GM23338 (cell line): ENCODE results near the gene PAX3. TPM values are rescaled to one million over a fixed set of nuclear protein-coding genes. Genes with fewer than 3 reads are reported as not detected.

Experiments used
- ATAC-seq: fragments of 200-7000 bp; cut with Tn5 transposase; 3 replicates; pipeline ENCODE4 v1.9.1; 2020
- DNase-seq: peaks from one replicate; pipeline ENCODE4 v3.0.0-alpha.2; 2015; ENCODE audit warnings: low spot score
- H2AFZ ChIP-seq: fragments of 200-600 bp; sonication (generic); 2 replicates; pipeline ENCODE4 v1.8.0; 2016; ENCODE audit warnings: antibody characterized with exemption, mild to moderate bottlenecking, moderate library complexity
- H3F3A ChIP-seq: fragments of 200-600 bp; sonication (generic); replicated peaks from 2 replicates; pipeline ENCODE4 v1.8.0; 2017; ENCODE audit warnings: antibody characterized with exemption, mixed run types, low read depth
- H3K27ac ChIP-seq: fragments of 200-600 bp; sonication (generic); 2 replicates; pipeline ENCODE4 v1.6.1; 2016; ENCODE audit warnings: low read depth
- H3K27me3 ChIP-seq: fragments of 200-600 bp; sonication (generic); 2 replicates; pipeline ENCODE4 v1.8.0; 2016; ENCODE audit warnings: mild to moderate bottlenecking, mixed run types, moderate library complexity; ENCODE audit not compliant: insufficient read depth
- H3K36me3 ChIP-seq: fragments of 200-600 bp; sonication (generic); 2 replicates; pipeline ENCODE4 v1.8.0; 2016; ENCODE audit warnings: mild to moderate bottlenecking; ENCODE audit not compliant: insufficient read depth
- H3K4me1 ChIP-seq: fragments of 200-600 bp; sonication (generic); 2 replicates; pipeline ENCODE4 v1.8.0; 2016; ENCODE audit warnings: mild to moderate bottlenecking, moderate library complexity; ENCODE audit not compliant: insufficient read depth
- H3K4me2 ChIP-seq: fragments of 200-600 bp; sonication (generic); 2 replicates; pipeline ENCODE4 v1.7.1; 2017; ENCODE audit warnings: mixed run types
- H3K4me3 ChIP-seq: fragments of 200-600 bp; sonication (generic); 2 replicates; pipeline ENCODE4 v1.6.1; 2016; ENCODE audit warnings: mixed run types
- H3K79me2 ChIP-seq: fragments of 200-600 bp; sonication (generic); replicated peaks from 2 replicates; pipeline ENCODE4 v1.8.0; 2017; ENCODE audit warnings: mild to moderate bottlenecking; ENCODE audit not compliant: insufficient read depth
- H3K9me2 ChIP-seq: fragments of 200-600 bp; sonication (generic); 2 replicates; pipeline ENCODE4 v1.8.0; 2017; ENCODE audit not compliant: insufficient read depth
- H4K20me1 ChIP-seq: fragments of 200-600 bp; sonication (generic); replicated peaks from 2 replicates; pipeline ENCODE4 v1.8.0; 2017; ENCODE audit warnings: mild to moderate bottlenecking; ENCODE audit not compliant: insufficient read depth
- H3K27ac Mint-ChIP-seq: 2 replicates; pipeline ENCODE4 v1.8.0; 2020; ENCODE audit warnings: inconsistent platforms, mild to moderate bottlenecking, moderate library complexity, mixed read lengths
- H3K27me3 Mint-ChIP-seq: 3 replicates; pipeline ENCODE4 v1.8.0; 2022; ENCODE audit warnings: low read depth, mild to moderate bottlenecking, moderate library complexity, mixed read lengths, inconsistent platforms; ENCODE audit not compliant: insufficient read depth, poor library complexity
- H3K36me3 Mint-ChIP-seq: 3 replicates; pipeline ENCODE4 v1.8.0; 2021; ENCODE audit warnings: low read depth, mild to moderate bottlenecking, inconsistent platforms, moderate library complexity, mixed read lengths
- H3K4me1 Mint-ChIP-seq: 3 replicates; pipeline ENCODE4 v1.8.0; 2020; ENCODE audit warnings: mild to moderate bottlenecking, inconsistent platforms, mixed read lengths
- H3K4me3 Mint-ChIP-seq: 3 replicates; pipeline ENCODE4 v1.8.0; 2021; ENCODE audit warnings: moderate library complexity, mild to moderate bottlenecking, inconsistent platforms, mixed read lengths
- H3K9me3 Mint-ChIP-seq: 3 replicates; pipeline ENCODE4 v1.8.0; 2020; ENCODE audit warnings: moderate library complexity, mild to moderate bottlenecking, inconsistent platforms, mixed read lengths
- CREB1 ChIP-seq: fragments of 250-450 bp; sonication (Bioruptor Pico); IDR thresholded peaks from 2 replicates; pipeline ENCODE4 v1.5.0; 2020; ENCODE audit warnings: low read depth, mild to moderate bottlenecking, moderate library complexity
- EZH2 ChIP-seq: fragments of 200-600 bp; sonication (generic); IDR thresholded peaks from one replicate; pipeline ENCODE4 v1.8.0; 2017; ENCODE audit warnings: antibody characterized with exemption, mild to moderate bottlenecking, low read depth; ENCODE audit not compliant: unreplicated experiment
- JUNB ChIP-seq: IDR thresholded peaks from one replicate; pipeline ENCODE4 v1.6.1; 2016; ENCODE audit warnings: antibody characterized with exemption; ENCODE audit not compliant: unreplicated experiment
- NANOG ChIP-seq: IDR thresholded peaks from 2 replicates; pipeline ENCODE4 v1.6.1; 2016; ENCODE audit warnings: antibody characterized with exemption, borderline replicate concordance
- POLR2AphosphoS5 ChIP-seq: IDR thresholded peaks from 2 replicates; pipeline ENCODE4 v1.6.1; 2016; ENCODE audit warnings: antibody characterized with exemption, low read depth
- ZNF114 ChIP-seq: fragments of 250-450 bp; sonication (Bioruptor Pico); IDR thresholded peaks from 2 replicates; pipeline ENCODE4 v1.5.0; 2020; ENCODE audit warnings: mild to moderate bottlenecking, moderate library complexity
- ZNF331 ChIP-seq: fragments of 250-450 bp; sonication (Bioruptor Pico); IDR thresholded peaks from 2 replicates; pipeline ENCODE4 v1.5.0; 2020; ENCODE audit warnings: low read depth, mild to moderate bottlenecking, moderate library complexity
- polyA plus RNA-seq: library from polyadenylated mRNA; unstranded; fragments of >200 nt; fragmentation: Nextera tagmentation; extraction: Ambion mirVana; gene quantifications from 2 replicates; pipeline ENCODE4 v1.2.1, GENCODE V29; 2016
- total RNA-seq: library from RNA; depleted of rRNA; stranded (reverse); fragments of >200 nt; shearing (Covaris generic); gene quantifications from 2 replicates; pipeline ENCODE4 v1.2.3, GENCODE V29; 2014
- TF ChIP-seq, protein P1 (sequence below): fragments of 250-450 bp; sonication (Bioruptor Pico); IDR thresholded peaks from 2 replicates; pipeline ENCODE4 v1.5.0; 2020; ENCODE audit warnings: mild to moderate bottlenecking, moderate library complexity
- TF ChIP-seq, protein P2 (sequence below), 2 experiments: fragments of 200-600 bp in 1 of 2; sonication (generic) in 1 of 2; conservative IDR thresholded peaks; 2 replicates each; pipeline versions ENCODE4 v1.5.1 to v1.6.1; 2016 to 2017; ENCODE audit warnings: antibody characterized with exemption in 2 of 2, low read depth in 2 of 2, mild to moderate bottlenecking in 2 of 2, moderate library complexity in 1 of 2
- TF ChIP-seq, protein P3 (sequence below): IDR thresholded peaks from one replicate; pipeline ENCODE4 v1.6.1; 2018; ENCODE audit warnings: antibody characterized with exemption; ENCODE audit not compliant: unreplicated experiment

PAX3 gene
- total and polyA plus RNA-seq, 2 experiments from 2014 or later: not detected

DNA sequence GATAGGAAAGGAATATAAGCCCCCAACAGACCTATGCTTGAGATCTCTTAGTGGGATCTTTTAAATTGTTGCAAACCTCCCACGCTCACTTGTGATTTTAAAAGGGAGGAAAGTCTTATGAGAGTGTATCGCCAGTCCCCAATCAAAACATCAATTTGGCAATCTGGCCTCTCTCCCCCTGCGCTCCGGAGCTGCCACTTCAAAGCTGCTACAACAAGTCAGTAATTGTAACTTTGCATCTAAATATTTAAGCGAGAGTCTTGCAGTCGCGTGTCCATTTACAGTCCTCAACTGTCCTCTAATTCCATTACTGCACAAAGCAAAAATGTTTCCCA is 8.4 kb downstream of the PAX3 start:
- Mint-ChIP-seq H3K36me3 (no peaks in the 10 kb centered on the region), H3K4me3 (peak overlapping the region; percentile 72), H3K27me3 (peaks cover 97% of the 10 kb centered on the region), H3K27ac (no peak overlapping the region), H3K4me1 (peaks cover 59% of the 10 kb centered on the region), H3K9me3 (peaks cover 3% of the 10 kb centered on the region; the same call in 1 of the 3 replicates)
- H3K79me2 ChIP-seq: no peaks in the 10 kb centered on the region
- peak overlapping the region; percentile 44 for H3K4me3 ChIP-seq
- TF ChIP-seq ZNF114: no peak
- no peak for TF ChIP-seq NANOG
- TF ChIP-seq, protein P1, sequence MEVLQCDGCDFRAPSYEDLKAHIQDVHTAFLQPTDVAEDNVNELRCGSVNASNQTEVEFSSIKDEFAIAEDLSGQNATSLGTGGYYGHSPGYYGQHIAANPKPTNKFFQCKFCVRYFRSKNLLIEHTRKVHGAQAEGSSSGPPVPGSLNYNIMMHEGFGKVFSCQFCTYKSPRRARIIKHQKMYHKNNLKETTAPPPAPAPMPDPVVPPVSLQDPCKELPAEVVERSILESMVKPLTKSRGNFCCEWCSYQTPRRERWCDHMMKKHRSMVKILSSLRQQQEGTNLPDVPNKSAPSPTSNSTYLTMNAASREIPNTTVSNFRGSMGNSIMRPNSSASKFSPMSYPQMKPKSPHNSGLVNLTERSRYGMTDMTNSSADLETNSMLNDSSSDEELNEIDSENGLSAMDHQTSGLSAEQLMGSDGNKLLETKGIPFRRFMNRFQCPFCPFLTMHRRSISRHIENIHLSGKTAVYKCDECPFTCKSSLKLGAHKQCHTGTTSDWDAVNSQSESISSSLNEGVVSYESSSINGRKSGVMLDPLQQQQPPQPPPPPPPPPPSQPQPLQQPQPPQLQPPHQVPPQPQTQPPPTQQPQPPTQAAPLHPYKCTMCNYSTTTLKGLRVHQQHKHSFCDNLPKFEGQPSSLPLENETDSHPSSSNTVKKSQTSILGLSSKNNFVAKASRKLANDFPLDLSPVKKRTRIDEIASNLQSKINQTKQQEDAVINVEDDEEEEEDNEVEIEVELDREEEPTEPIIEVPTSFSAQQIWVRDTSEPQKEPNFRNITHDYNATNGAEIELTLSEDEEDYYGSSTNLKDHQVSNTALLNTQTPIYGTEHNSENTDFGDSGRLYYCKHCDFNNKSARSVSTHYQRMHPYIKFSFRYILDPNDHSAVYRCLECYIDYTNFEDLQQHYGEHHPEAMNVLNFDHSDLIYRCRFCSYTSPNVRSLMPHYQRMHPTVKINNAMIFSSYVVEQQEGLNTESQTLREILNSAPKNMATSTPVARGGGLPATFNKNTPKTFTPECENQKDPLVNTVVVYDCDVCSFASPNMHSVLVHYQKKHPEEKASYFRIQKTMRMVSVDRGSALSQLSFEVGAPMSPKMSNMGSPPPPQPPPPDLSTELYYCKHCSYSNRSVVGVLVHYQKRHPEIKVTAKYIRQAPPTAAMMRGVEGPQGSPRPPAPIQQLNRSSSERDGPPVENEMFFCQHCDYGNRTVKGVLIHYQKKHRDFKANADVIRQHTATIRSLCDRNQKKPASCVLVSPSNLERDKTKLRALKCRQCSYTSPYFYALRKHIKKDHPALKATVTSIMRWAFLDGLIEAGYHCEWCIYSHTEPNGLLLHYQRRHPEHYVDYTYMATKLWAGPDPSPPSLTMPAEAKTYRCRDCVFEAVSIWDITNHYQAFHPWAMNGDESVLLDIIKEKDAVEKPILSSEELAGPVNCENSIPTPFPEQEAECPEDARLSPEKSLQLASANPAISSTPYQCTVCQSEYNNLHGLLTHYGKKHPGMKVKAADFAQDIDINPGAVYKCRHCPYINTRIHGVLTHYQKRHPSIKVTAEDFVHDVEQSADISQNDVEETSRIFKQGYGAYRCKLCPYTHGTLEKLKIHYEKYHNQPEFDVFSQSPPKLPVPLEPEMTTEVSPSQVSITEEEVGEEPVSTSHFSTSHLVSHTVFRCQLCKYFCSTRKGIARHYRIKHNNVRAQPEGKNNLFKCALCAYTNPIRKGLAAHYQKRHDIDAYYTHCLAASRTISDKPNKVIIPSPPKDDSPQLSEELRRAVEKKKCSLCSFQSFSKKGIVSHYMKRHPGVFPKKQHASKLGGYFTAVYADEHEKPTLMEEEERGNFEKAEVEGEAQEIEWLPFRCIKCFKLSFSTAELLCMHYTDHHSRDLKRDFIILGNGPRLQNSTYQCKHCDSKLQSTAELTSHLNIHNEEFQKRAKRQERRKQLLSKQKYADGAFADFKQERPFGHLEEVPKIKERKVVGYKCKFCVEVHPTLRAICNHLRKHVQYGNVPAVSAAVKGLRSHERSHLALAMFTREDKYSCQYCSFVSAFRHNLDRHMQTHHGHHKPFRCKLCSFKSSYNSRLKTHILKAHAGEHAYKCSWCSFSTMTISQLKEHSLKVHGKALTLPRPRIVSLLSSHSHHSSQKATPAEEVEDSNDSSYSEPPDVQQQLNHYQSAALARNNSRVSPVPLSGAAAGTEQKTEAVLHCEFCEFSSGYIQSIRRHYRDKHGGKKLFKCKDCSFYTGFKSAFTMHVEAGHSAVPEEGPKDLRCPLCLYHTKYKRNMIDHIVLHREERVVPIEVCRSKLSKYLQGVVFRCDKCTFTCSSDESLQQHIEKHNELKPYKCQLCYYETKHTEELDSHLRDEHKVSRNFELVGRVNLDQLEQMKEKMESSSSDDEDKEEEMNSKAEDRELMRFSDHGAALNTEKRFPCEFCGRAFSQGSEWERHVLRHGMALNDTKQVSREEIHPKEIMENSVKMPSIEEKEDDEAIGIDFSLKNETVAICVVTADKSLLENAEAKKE (CRISPR knock-in tag): no peak
- TF ChIP-seq, protein P2, sequence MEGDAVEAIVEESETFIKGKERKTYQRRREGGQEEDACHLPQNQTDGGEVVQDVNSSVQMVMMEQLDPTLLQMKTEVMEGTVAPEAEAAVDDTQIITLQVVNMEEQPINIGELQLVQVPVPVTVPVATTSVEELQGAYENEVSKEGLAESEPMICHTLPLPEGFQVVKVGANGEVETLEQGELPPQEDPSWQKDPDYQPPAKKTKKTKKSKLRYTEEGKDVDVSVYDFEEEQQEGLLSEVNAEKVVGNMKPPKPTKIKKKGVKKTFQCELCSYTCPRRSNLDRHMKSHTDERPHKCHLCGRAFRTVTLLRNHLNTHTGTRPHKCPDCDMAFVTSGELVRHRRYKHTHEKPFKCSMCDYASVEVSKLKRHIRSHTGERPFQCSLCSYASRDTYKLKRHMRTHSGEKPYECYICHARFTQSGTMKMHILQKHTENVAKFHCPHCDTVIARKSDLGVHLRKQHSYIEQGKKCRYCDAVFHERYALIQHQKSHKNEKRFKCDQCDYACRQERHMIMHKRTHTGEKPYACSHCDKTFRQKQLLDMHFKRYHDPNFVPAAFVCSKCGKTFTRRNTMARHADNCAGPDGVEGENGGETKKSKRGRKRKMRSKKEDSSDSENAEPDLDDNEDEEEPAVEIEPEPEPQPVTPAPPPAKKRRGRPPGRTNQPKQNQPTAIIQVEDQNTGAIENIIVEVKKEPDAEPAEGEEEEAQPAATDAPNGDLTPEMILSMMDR (conservative IDR thresholded peaks at IDR 0.05; ENCODE audit: low read depth in 2 of 2): no peak
- no peak for TF ChIP-seq EZH2
- TF ChIP-seq POLR2AphosphoS5: no peak
- TF ChIP-seq, protein P3, sequence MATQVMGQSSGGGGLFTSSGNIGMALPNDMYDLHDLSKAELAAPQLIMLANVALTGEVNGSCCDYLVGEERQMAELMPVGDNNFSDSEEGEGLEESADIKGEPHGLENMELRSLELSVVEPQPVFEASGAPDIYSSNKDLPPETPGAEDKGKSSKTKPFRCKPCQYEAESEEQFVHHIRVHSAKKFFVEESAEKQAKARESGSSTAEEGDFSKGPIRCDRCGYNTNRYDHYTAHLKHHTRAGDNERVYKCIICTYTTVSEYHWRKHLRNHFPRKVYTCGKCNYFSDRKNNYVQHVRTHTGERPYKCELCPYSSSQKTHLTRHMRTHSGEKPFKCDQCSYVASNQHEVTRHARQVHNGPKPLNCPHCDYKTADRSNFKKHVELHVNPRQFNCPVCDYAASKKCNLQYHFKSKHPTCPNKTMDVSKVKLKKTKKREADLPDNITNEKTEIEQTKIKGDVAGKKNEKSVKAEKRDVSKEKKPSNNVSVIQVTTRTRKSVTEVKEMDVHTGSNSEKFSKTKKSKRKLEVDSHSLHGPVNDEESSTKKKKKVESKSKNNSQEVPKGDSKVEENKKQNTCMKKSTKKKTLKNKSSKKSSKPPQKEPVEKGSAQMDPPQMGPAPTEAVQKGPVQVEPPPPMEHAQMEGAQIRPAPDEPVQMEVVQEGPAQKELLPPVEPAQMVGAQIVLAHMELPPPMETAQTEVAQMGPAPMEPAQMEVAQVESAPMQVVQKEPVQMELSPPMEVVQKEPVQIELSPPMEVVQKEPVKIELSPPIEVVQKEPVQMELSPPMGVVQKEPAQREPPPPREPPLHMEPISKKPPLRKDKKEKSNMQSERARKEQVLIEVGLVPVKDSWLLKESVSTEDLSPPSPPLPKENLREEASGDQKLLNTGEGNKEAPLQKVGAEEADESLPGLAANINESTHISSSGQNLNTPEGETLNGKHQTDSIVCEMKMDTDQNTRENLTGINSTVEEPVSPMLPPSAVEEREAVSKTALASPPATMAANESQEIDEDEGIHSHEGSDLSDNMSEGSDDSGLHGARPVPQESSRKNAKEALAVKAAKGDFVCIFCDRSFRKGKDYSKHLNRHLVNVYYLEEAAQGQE: no peak
- no peak for TF ChIP-seq JUNB
- no peak for TF ChIP-seq CREB1 (CRISPR knock-in tag)
- TF ChIP-seq ZNF331 (CRISPR knock-in tag): no peak
- H3K27me3 ChIP-seq: peaks cover 100% of the 10 kb centered on the region
- no peaks in the 10 kb centered on the region for H3K9me2 ChIP-seq
- peaks cover 70% of the 10 kb centered on the region for H3K4me1 ChIP-seq
- H3K4me2 ChIP-seq: peak overlapping the region; percentile 73
- no peak for DNase-seq
- peaks cover 20% of the 10 kb centered on the region for H3F3A ChIP-seq
- no peak overlapping the region for H3K27ac ChIP-seq
- H2AFZ ChIP-seq: no peak overlapping the region
- no peaks in the 10 kb centered on the region for H3K36me3 ChIP-seq
- no peak for ATAC-seq
- H4K20me1 ChIP-seq: peaks cover 27% of the 10 kb centered on the region; the same call in 1 of the 2 replicates
